Neuronal stem cell (in vitro differentiated cells): ENCODE data around the gene LRMDA.

Source experiments
- DNase-seq: peaks from one replicate; pipeline ENCODE4 v3.0.0-alpha.2; 2013; ENCODE audit warnings: low spot score
- H2AFZ ChIP-seq: one replicate; pipeline ENCODE4 v1.6.1; 2013; ENCODE audit warnings: mild to moderate bottlenecking, low read length, inconsistent platforms
- H2AK5ac ChIP-seq: 2 replicates; pipeline ENCODE4 v1.6.1; 2013; ENCODE audit warnings: low read depth, mild to moderate bottlenecking, inconsistent platforms, low read length, moderate library complexity, mixed read lengths
- H2BK120ac ChIP-seq: 2 replicates; pipeline ENCODE4 v1.6.1; 2013; ENCODE audit warnings: low read depth, mild to moderate bottlenecking, inconsistent platforms, low read length, moderate library complexity, mixed read lengths
- H2BK12ac ChIP-seq: one replicate; pipeline ENCODE4 v1.6.1; 2013; ENCODE audit warnings: low read length, inconsistent platforms
- H2BK15ac ChIP-seq: 2 replicates; pipeline ENCODE4 v1.6.1; 2013; ENCODE audit warnings: mild to moderate bottlenecking, low read length, inconsistent platforms, mixed read lengths
- H2BK5ac ChIP-seq: one replicate; pipeline ENCODE4 v1.6.1; 2013; ENCODE audit warnings: inconsistent platforms, mild to moderate bottlenecking, low read length, moderate library complexity
- H3K14ac ChIP-seq: one replicate; pipeline ENCODE4 v1.6.1; 2013; ENCODE audit warnings: low read length, inconsistent platforms
- H3K18ac ChIP-seq: 2 replicates; pipeline ENCODE4 v1.6.1; 2013; ENCODE audit warnings: low read length, inconsistent platforms
- H3K23ac ChIP-seq: 2 replicates; pipeline ENCODE4 v1.6.1; 2013; ENCODE audit warnings: low read depth, mild to moderate bottlenecking, mixed read lengths, low read length, inconsistent platforms; ENCODE audit not compliant: poor library complexity
- H3K27ac ChIP-seq: replicated peaks from 3 replicates; pipeline ENCODE4 v1.5.1; 2013; ENCODE audit warnings: low read length, inconsistent platforms
- H3K27me3 ChIP-seq, 3 experiments: 2 replicates each; pipeline ENCODE4 v1.6.1; 2013; ENCODE audit warnings: low read length in 3 of 3, mild to moderate bottlenecking in 2 of 3, inconsistent platforms in 1 of 3, low read depth in 1 of 3, mixed read lengths in 1 of 3, moderate library complexity in 1 of 3; ENCODE audit not compliant: control insufficient read depth in 3 of 3, insufficient read depth in 3 of 3
- H3K36me3 ChIP-seq, 2 donors: replicated peaks in 1 of 2; 2 replicates each; pipeline ENCODE4 v1.6.1; 2013; ENCODE audit warnings: low read length in 2 of 2; ENCODE audit not compliant: control insufficient read depth in 2 of 2, insufficient read depth in 2 of 2
- H3K4ac ChIP-seq: 2 replicates; pipeline ENCODE4 v1.6.1; 2013; ENCODE audit warnings: inconsistent platforms, mild to moderate bottlenecking, low read length, moderate library complexity
- H3K4me1 ChIP-seq, 2 donors: 1 replicate in 1 of 2; 2 replicates in 1 of 2; pipeline ENCODE4 v1.6.1; 2013; ENCODE audit warnings: low read length in 2 of 2, low read depth in 1 of 2; ENCODE audit not compliant: control insufficient read depth in 2 of 2, insufficient read depth in 1 of 2
- H3K4me2 ChIP-seq: one replicate; pipeline ENCODE4 v1.6.1; 2013; ENCODE audit warnings: mild to moderate bottlenecking, low read length, inconsistent platforms; ENCODE audit not compliant: insufficient read depth, poor library complexity, severe bottlenecking
- H3K4me3 ChIP-seq, 2 donors: 2 replicates each; pipeline ENCODE4 v1.5.1; 2013; ENCODE audit warnings: low read length in 2 of 2, mild to moderate bottlenecking in 2 of 2, inconsistent platforms in 1 of 2, moderate library complexity in 1 of 2
- H3K79me1 ChIP-seq: one replicate; pipeline ENCODE4 v1.6.1; 2013; ENCODE audit warnings: low read depth, mild to moderate bottlenecking, inconsistent platforms, low read length, moderate library complexity
- H3K9ac ChIP-seq: one replicate; pipeline ENCODE4 v1.6.1; 2013; ENCODE audit warnings: mild to moderate bottlenecking, low read depth, low read length, inconsistent platforms; ENCODE audit not compliant: poor library complexity
- H3K9me3 ChIP-seq, 2 donors: replicated peaks in 1 of 2; 2 replicates each; pipeline versions ENCODE3 to v1.6.1; 2013; ENCODE audit warnings: low read length in 2 of 2, mild to moderate bottlenecking in 2 of 2, inconsistent platforms in 1 of 2, low read depth in 1 of 2, mixed read lengths in 1 of 2, moderate library complexity in 1 of 2; ENCODE audit not compliant: control insufficient read depth in 2 of 2, insufficient read depth in 1 of 2
- H4K8ac ChIP-seq: one replicate; pipeline ENCODE4 v1.6.1; 2013; ENCODE audit warnings: low read depth, mild to moderate bottlenecking, inconsistent platforms, low read length, moderate library complexity
- H4K91ac ChIP-seq: one replicate; pipeline ENCODE4 v1.6.1; 2013; ENCODE audit warnings: low read length, low read depth, mild to moderate bottlenecking, inconsistent platforms; ENCODE audit not compliant: poor library complexity
- WGBS, 2 donors: extraction: QIAGEN DNeasy Blood & Tissue Kit; methylation state at CpG; one replicate each; pipeline ENCODE4 v1.1.7; 2013; ENCODE audit warnings: missing lambda C conversion rate in 2 of 2, mixed read lengths in 1 of 2; ENCODE audit not compliant: insufficient read length in 2 of 2, insufficient replicate concordance in 1 of 2; ENCODE audit errors: extremely low coverage in 2 of 2; 5-methylcytosine and 5-hydroxymethylcytosine counted together

Gene LRMDA

DNA sequence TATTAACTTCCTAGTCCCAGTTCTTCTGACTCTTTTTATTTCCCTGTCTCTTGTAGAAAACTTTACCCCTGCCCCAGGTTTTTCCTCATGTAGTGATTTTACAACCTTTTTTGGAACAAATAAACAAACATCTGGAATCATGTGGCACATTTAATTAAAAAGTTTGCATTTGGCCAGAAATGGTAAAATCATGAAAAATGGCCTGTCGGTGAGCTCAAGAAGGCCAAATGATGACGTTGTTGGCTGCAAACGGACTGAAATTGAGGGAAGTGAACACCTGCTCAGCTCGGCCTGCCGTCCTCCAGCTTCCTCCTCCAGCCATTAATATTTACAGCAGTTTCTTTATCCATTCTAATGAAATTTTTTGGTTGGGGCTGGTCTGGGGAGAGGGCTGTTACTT is 902.8 kb downstream of the LRMDA start:
- DNase-seq, result no peak
- WGBS, 2 donors, result no CpG with 5 or more reads among the region's 5 CpGs
- no peaks in the 10 kb centered on the region for H3K36me3 ChIP-seq

DNA sequence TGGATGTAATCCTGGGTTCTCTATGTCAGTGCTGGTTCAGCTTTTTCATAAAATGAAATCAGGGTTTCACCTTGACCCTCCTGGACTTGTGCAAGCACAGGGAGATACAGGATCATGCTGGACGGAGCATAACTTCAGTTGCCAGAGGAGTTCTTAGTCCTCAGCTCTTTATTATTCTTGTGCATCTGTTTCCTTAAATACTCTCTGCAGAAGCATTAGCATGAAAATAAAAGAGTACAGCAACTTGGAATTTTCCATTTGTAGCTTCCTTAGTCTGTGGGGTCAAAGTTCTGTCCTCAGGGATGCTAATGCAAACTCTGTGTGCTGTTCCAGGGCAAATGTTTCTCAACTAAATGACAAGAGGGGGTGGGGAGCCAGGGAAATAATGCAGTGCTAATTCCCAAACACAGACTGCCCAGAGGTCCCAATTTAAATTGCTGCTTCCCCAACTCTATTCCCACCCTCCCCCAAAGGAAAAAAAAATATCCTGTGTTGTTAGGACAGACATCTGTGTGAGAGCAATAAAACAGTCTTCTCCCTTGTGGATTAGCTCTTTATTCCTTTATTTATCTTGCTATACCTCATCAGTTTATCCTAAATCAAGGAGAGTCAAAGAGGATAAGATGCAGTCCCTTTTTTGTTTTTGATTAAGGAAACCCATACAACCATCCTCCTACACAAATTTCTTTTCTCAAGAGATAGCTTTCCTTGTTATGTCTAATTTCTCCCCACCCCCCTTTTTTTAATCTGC is 905.0 kb downstream of the LRMDA start:
- Histone ChIP-seq H3K9ac (no peak overlapping the region), H3K18ac (no peak overlapping the region), H3K4me2 (no peak overlapping the region), H4K8ac (no peak overlapping the region), H3K4ac (no peak overlapping the region), H3K36me3 (no peaks in the 10 kb centered on the region), H3K27ac (no peak overlapping the region), H4K91ac (no peak overlapping the region), H3K4me1 (peaks cover 0 to 26% of the 10 kb centered on the region in 2 donors), H2BK120ac (no peak overlapping the region), H3K4me3 (no peak overlapping the region), H3K14ac (no peak overlapping the region), H3K9me3 (peaks cover 0 to 4% of the 10 kb centered on the region in 2 donors), H2BK12ac (no peak overlapping the region), H3K79me1 (no peaks in the 10 kb centered on the region), H3K23ac (no peak overlapping the region), H3K27me3 (no peaks in the 10 kb centered on the region), H2AFZ (peak overlapping the region; percentile 12), H2BK5ac (no peak overlapping the region), H2AK5ac (no peak overlapping the region), H2BK15ac (no peak overlapping the region)
- no CpG with 5 or more reads among the region's 1 CpG for WGBS, 2 donors
- DNase-seq, result no peak

More for the DNA sequence above, 902.8 kb downstream of the LRMDA start:
- H3K4me1 ChIP-seq, result peaks cover 0 to 26% of the 10 kb centered on the region in 2 donors
- no peak overlapping the region for H3K18ac ChIP-seq
- H3K4me2 ChIP-seq, result no peak overlapping the region
- H2BK120ac ChIP-seq, result no peak overlapping the region
- H3K14ac ChIP-seq, result no peak overlapping the region
- no peak overlapping the region for H3K9ac ChIP-seq
- H2BK15ac ChIP-seq, result no peak overlapping the region
- no peak overlapping the region for H3K27ac ChIP-seq
- H3K4me3 ChIP-seq, result no peak overlapping the region
- no peak overlapping the region for H4K8ac ChIP-seq
- no peak overlapping the region for H4K91ac ChIP-seq
- H3K9me3 ChIP-seq, result peaks cover 0 to 4% of the 10 kb centered on the region in 2 donors
- no peak overlapping the region for H3K4ac ChIP-seq
- no peaks in the 10 kb centered on the region for H3K27me3 ChIP-seq
- H2AFZ ChIP-seq, result peak overlapping the region; percentile 74
- H3K23ac ChIP-seq, result no peak overlapping the region
- no peaks in the 10 kb centered on the region for H3K79me1 ChIP-seq
- H2BK12ac ChIP-seq, result no peak overlapping the region
- H2BK5ac ChIP-seq, result no peak overlapping the region
- no peak overlapping the region for H2AK5ac ChIP-seq

DNA sequence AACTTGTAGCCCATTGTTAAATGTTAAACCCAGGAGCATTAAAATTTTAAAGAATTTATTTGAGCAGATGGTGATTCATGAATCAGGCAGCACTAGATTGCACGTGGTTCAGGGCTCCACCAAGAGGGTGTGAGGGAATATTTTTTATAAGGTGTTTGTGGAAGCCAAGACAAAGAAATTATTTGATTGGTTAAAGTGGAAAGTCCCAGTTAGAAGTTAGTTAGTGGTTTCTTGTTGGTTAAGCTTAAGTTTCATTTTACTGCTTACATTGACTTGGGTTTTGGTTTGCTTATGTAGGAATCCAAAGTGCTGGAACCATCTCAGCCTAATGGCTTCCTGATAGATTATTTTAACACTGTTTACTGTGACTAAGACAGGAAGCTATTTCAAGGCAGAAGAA is 906.2 kb downstream of the LRMDA start:
- Histone ChIP-seq H2AK5ac (no peak overlapping the region), H3K36me3 (no peaks in the 10 kb centered on the region), H3K27me3 (no peaks in the 10 kb centered on the region), H4K8ac (no peak overlapping the region), H3K4ac (no peak overlapping the region), H3K79me1 (no peaks in the 10 kb centered on the region), H2AFZ (no peak overlapping the region), H3K27ac (no peak overlapping the region), H3K9ac (no peak overlapping the region), H3K4me2 (no peak overlapping the region), H3K14ac (no peak overlapping the region), H2BK120ac (no peak overlapping the region), H4K91ac (no peak overlapping the region), H2BK5ac (no peak overlapping the region), H3K4me1 (peaks cover 0 to 26% of the 10 kb centered on the region in 2 donors), H2BK12ac (no peak overlapping the region), H2BK15ac (no peak overlapping the region), H3K9me3 (peaks cover 0 to 4% of the 10 kb centered on the region in 2 donors), H3K23ac (no peak overlapping the region), H3K18ac (no peak overlapping the region), H3K4me3 (no peak overlapping the region)
- no peak for DNase-seq
- no CpG with 5 or more reads among the region's 1 CpG for WGBS, 2 donors

DNA sequence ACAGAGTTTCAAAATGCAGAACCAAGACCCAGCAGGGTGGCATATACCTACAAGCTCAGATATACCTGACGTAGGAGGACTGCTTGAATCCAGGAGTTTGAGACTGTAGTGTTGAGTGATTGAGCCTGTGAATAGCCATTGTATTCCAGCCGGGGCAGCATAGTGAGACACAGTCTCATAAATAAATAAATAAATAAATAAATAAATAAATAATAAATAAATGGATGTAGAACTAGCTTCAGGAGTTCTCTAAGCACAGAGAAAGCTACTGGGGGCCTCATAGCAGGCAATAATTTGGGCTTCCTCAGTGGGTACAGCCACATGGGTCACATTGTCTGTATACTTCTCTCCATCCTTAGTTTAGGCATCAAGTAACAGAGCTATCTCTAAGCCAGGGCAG is 906.8 kb downstream of the LRMDA start:
- DNase-seq, result no peak
- Histone ChIP-seq H3K18ac (no peak overlapping the region), H3K27me3 (no peaks in the 10 kb centered on the region), H2AFZ (no peak overlapping the region), H2BK12ac (no peak overlapping the region), H3K4me1 (peaks cover 0 to 26% of the 10 kb centered on the region in 2 donors), H3K14ac (no peak overlapping the region), H3K9ac (no peak overlapping the region), H3K4me2 (no peak overlapping the region), H4K91ac (no peak overlapping the region), H3K36me3 (no peaks in the 10 kb centered on the region), H2BK15ac (no peak overlapping the region), H3K4ac (no peak overlapping the region), H2BK5ac (no peak overlapping the region), H2BK120ac (no peak overlapping the region), H3K9me3 (peaks cover 0 to 4% of the 10 kb centered on the region in 2 donors), H3K27ac (no peak overlapping the region), H4K8ac (no peak overlapping the region), H3K79me1 (no peaks in the 10 kb centered on the region), H3K23ac (no peak overlapping the region), H3K4me3 (no peak overlapping the region), H2AK5ac (no peak overlapping the region)
- WGBS, 2 donors, result no CpG with 5 or more reads among the region's 2 CpGs
